Activated CD8-positive, alpha-beta memory T cell treated with anti-CD3 and anti-CD28 coated beads for 24 hours (primary cell): ENCODE data around the gene SUGCT.
"Not testable (repeated sequence)": the region's sequence is repeated elsewhere in the genome, so short reads cannot be mapped to it uniquely, and the experiment has no call there.

Experiments used
- DNase-seq: peaks from one replicate; pipeline ENCODE4 v3.0.0-alpha.2; 2020

SUGCT gene

GRCh38 chr7:40341836-40342235, 207.0 kb downstream of the SUGCT start:
- no peak for DNase-seq

- no peak for DNase-seq
These were observed 211.7 kb downstream of the SUGCT start for GRCh38 chr7:40346554-40346953.

GRCh38 chr7:40348126-40348728, 213.4 kb downstream of the SUGCT start:
- no peak for DNase-seq

- no peak for DNase-seq
These were observed 215.3 kb downstream of the SUGCT start for GRCh38 chr7:40350100-40350499.

GRCh38 chr7:40354711-40355110, 219.9 kb downstream of the SUGCT start:
- no peak for DNase-seq

- DNase-seq, result no peak
These were observed 221.5 kb downstream of the SUGCT start for GRCh38 chr7:40356312-40356711.

GRCh38 chr7:40356871-40357709, 222.3 kb downstream of the SUGCT start:
- no peak for DNase-seq

- DNase-seq, result no peak
These were observed 235.0 kb downstream of the SUGCT start for GRCh38 chr7:40369641-40370277.

GRCh38 chr7:40371806-40372440, 237.1 kb downstream of the SUGCT start:
- no peak for DNase-seq

- DNase-seq, result no peak
These were observed 239.8 kb downstream of the SUGCT start for GRCh38 chr7:40374575-40374974.

- no peak for DNase-seq
These were observed 245.3 kb downstream of the SUGCT start for GRCh38 chr7:40380111-40380510.

GRCh38 chr7:40382145-40382544, 247.3 kb downstream of the SUGCT start:
- DNase-seq, result no peak

- no peak for DNase-seq
These were observed 258.9 kb downstream of the SUGCT start for GRCh38 chr7:40393660-40394059.

GRCh38 chr7:40394400-40394799, 259.6 kb downstream of the SUGCT start:
- DNase-seq, result no peak

- no peak for DNase-seq
These were observed 265.7 kb downstream of the SUGCT start for GRCh38 chr7:40400525-40400924.

- no peak for DNase-seq
These were observed 266.6 kb downstream of the SUGCT start for GRCh38 chr7:40401406-40401805.

- DNase-seq, result no peak
These were observed 267.9 kb downstream of the SUGCT start for GRCh38 chr7:40402661-40403060.

- no peak for DNase-seq
These were observed 269.1 kb downstream of the SUGCT start for GRCh38 chr7:40403703-40404476.

GRCh38 chr7:40405991-40406390, 271.2 kb downstream of the SUGCT start:
- no peak for DNase-seq

GRCh38 chr7:40412323-40412722, 277.5 kb downstream of the SUGCT start:
- DNase-seq, result no peak

- DNase-seq, result not testable (repeated sequence)
These were observed 279.9 kb downstream of the SUGCT start for GRCh38 chr7:40414704-40415103.

- no peak for DNase-seq
These were observed 283.6 kb downstream of the SUGCT start for GRCh38 chr7:40418448-40418847.

- no peak for DNase-seq
These were observed 284.2 kb downstream of the SUGCT start for GRCh38 chr7:40418983-40419382.
